ENCODE data around the gene FBXL4. TPM values are rescaled to one million over a fixed set of nuclear protein-coding genes. Genes with fewer than 3 reads are reported as not detected.
A peak's percentile ranks its signal among the peaks of the same experiment; 100 is the strongest.

Gene FBXL4
- total and polyA plus RNA-seq, 8 donors: 2.6 to 16.9 (median 11.1) TPM

DNA sequence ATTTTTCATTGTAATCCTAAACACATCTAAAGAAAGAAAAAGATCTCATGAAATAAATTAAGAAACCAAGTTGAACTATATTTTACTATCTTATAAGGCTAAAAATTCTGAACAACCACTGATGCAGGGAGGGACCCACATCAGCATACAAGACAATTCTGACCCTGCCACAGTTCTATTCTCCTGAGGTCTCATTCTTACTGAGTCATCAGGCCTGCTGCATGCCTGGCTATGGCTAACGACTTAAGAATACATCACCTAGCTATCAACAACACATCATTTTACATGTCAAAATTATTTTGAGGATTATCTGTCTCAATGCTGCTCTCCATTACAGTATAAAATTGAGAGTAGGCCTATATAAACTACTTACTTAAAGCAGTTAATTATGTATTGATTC, 52.9 kb downstream of the FBXL4 start:
- Histone ChIP-seq H3K9me3 (peaks cover 0 to 3% (median 0%) of the 10 kb centered on the region in 4 donors), H3K4me3 (no peak overlapping the region), H3K36me3 (peaks cover 0 to 4% (median 3%) of the 10 kb centered on the region in 3 donors), H3K27me3 (no peaks in the 10 kb centered on the region), H3K4me1 (no peaks in the 10 kb centered on the region), H3K27ac (no peak overlapping the region)
- DNase-seq (no peak), ATAC-seq (no peak), FAIRE-seq (no peak)
- TF ChIP-seq CTCF (IDR thresholded peaks at IDR 0.05): no peak
- 86 to 96% methylated on average over 1 of the region's 1 CpG for WGBS, 2 donors
- intact Hi-C loops (cut with DNase I): no loop called here

DNA sequence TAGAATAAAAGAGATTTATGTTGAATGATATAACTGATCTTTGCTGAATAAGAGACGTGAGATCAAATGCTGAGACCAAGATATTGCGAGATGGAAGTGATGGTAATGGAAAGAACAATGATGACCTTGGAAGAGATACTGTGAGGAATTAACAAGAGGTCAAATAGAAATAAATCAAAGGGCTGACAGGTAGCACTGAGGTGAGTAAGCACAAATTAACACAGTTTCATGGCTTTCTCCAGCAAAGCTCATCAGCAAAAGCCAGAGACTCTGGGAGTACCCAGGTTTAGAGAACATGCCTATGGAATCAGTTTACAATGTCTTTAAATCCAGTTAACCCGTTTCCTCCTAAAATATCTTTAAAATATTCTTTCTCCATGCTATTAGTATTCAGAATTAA, 60.1 kb downstream of the FBXL4 start:
- intact Hi-C loops (cut with DNase I): no loop called here
- Histone ChIP-seq H3K27me3 (no peaks in the 10 kb centered on the region), H3K36me3 (peaks cover 0 to 8% (median 0%) of the 10 kb centered on the region in 3 donors), H3K4me1 (no peaks in the 10 kb centered on the region), H3K4me3 (no peak overlapping the region), H3K27ac (no peak overlapping the region), H3K9me3 (no peaks in the 10 kb centered on the region)
- no peak for FAIRE-seq
- no peak for DNase-seq
- TF ChIP-seq CTCF (IDR thresholded peaks at IDR 0.05): no peak
- WGBS, 2 donors: 93 to 96% methylated on average over 3 of the region's 3 CpGs
- ATAC-seq: no peak

DNA sequence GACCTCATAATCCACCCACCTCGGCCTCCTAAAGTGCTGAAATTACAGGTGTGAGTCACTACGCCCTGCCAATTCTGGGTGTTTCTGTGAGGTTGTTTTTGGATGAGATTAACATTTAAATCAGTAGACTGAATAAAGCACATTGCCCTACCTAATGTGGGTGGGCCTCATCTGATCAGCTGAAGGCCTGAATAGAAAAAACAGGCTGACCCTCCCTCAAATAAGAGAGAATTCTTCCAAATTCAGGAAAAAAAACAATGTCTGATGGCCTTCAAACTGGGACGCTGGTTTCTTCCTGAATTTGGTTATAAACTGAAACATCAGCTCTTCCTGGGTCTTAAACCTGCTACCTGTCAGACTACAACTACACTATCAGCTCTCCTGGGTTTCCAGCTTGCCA, 62.4 kb downstream of the FBXL4 start:
- intact Hi-C loops (cut with DNase I): no loop called here
- DNase-seq: no peak
- WGBS, 2 donors: 95 to 100% methylated on average over 3 of the region's 3 CpGs
- Histone ChIP-seq H3K4me1 (no peaks in the 10 kb centered on the region), H3K36me3 (peaks cover 0 to 8% (median 0%) of the 10 kb centered on the region in 3 donors), H3K4me3 (no peak overlapping the region), H3K27ac (no peak overlapping the region), H3K27me3 (no peaks in the 10 kb centered on the region), H3K9me3 (no peaks in the 10 kb centered on the region)
- no peak for ATAC-seq
- TF ChIP-seq CTCF (IDR thresholded peaks at IDR 0.05): no peak
- no peak for FAIRE-seq

- DNase-seq: no peak
- intact Hi-C loops (cut with DNase I): no loop called here
Observed at GRCh38 chr6:98880486-98880885, 67.3 kb downstream of the FBXL4 start.

More at GRCh38 chr6:98880486-98880885, 67.3 kb downstream of the FBXL4 start:
- Histone ChIP-seq H3K27ac (no peak overlapping the region), H3K9me3 (no peaks in the 10 kb centered on the region), H3K4me3 (no peak overlapping the region), H3K4me1 (no peaks in the 10 kb centered on the region), H3K27me3 (no peaks in the 10 kb centered on the region), H3K36me3 (peaks cover 0 to 7% (median 0%) of the 10 kb centered on the region in 3 donors)
- no peak for TF ChIP-seq CTCF (IDR thresholded peaks at IDR 0.05)
- ATAC-seq: peak in 2 of 4 donors; percentile 22 to 51
- FAIRE-seq: no peak
